HepG2 (cell line): Measurements from ENCODE around the gene NPHP1. TPM values are rescaled to one million over a fixed set of nuclear protein-coding genes. Genes with fewer than 3 reads are reported as not detected.

ENCODE experiments used
- FOXO4 ChIP-seq: sonication (generic); formaldehyde crosslinking; conservative IDR thresholded peaks from 2 replicates; pipeline ENCODE4 v1.8.1; 2023; ENCODE audit warnings: missing genetic modification reagents
- GPBP1L1 ChIP-seq: sonication (generic); formaldehyde crosslinking; IDR thresholded peaks from 2 replicates; pipeline ENCODE4 v1.5.0; 2020; ENCODE audit warnings: mild to moderate bottlenecking, missing genetic modification reagents
- SIN3A ChIP-seq: IDR thresholded peaks from 2 replicates; pipeline ENCODE4 v1.6.1; 2011; ENCODE audit warnings: low read depth, mild to moderate bottlenecking, control low read depth, low read length, borderline replicate concordance
- SMAD3 ChIP-seq: sonication (generic); formaldehyde crosslinking; IDR thresholded peaks from 2 replicates; pipeline ENCODE4 v1.4.0; 2020; ENCODE audit warnings: missing genetic modification reagents
- SMC3 ChIP-seq: IDR thresholded peaks from 2 replicates; pipeline ENCODE4 v1.6.1; 2011; ENCODE audit warnings: low read length, improper control_type of control experiment
- TGIF2 ChIP-seq: IDR thresholded peaks from 2 replicates; pipeline ENCODE4 v1.6.1; 2016; ENCODE audit warnings: control low read depth, missing compliant biosample characterization
- U2AF2 ChIP-seq: fragments of 200-400 bp; formaldehyde crosslinking; IDR thresholded peaks from 2 replicates; pipeline ENCODE4 v1.6.1; 2017; ENCODE audit warnings: low read depth, mild to moderate bottlenecking, low read length
- ZBED4 ChIP-seq: sonication (generic); formaldehyde crosslinking; IDR thresholded peaks from 2 replicates; pipeline ENCODE4 v1.4.0; 2020; ENCODE audit warnings: missing genetic modification reagents, borderline replicate concordance
- ZNF12 ChIP-seq: sonication (generic); formaldehyde crosslinking; IDR thresholded peaks from 2 replicates; pipeline ENCODE4 v1.5.0; 2020; ENCODE audit warnings: missing genetic modification reagents
- ZNF367 ChIP-seq: sonication (generic); formaldehyde crosslinking; IDR thresholded peaks from 2 replicates; pipeline ENCODE4 v1.4.0; 2020; ENCODE audit warnings: missing genetic modification reagents, borderline replicate concordance
- ZNF484 ChIP-seq: sonication (generic); formaldehyde crosslinking; IDR thresholded peaks from 2 replicates; pipeline ENCODE4 v1.5.1; 2020; ENCODE audit warnings: mild to moderate bottlenecking, low read depth, missing genetic modification reagents, borderline replicate concordance
- ZNF549 ChIP-seq: sonication (generic); formaldehyde crosslinking; IDR thresholded peaks from 2 replicates; pipeline ENCODE4 v1.5.0; 2020; ENCODE audit warnings: missing genetic modification reagents
- ZNF850 ChIP-seq: sonication (generic); formaldehyde crosslinking; conservative IDR thresholded peaks from 2 replicates; pipeline ENCODE4 v1.9.0; 2021; ENCODE audit warnings: mild to moderate bottlenecking, missing genetic modification reagents
- polyA plus RNA-seq, 8 experiments: library from polyadenylated mRNA; depleted of rRNA in 3 of 8; stranded (reverse) in 7 of 8; unstranded in 1 of 8; fragments of >200 nt; fragmentation: Illumina TruSeq in 4 of 8; extraction: Trizol in 4 of 8; gene quantifications; 2 replicates each; pipeline versions ENCODE4 v1.2.1 to v1.2.3, GENCODE V29; 2011 to 2016; ENCODE audit warnings: low read depth in 4 of 8, missing spikeins in 1 of 8, mixed read lengths in 1 of 8; ENCODE audit not compliant: insufficient read depth in 1 of 8
- total RNA-seq, 5 experiments: library from RNA; depleted of rRNA; stranded (reverse); fragments of >200 nt; fragmentation: Illumina TruSeq; extraction: Trizol; gene quantifications; 2 replicates each; pipeline ENCODE4 v1.2.3, GENCODE V29; 2016; ENCODE audit warnings: low read depth in 1 of 5
- TF ChIP-seq, protein P1 (sequence below): sonication (generic); formaldehyde crosslinking; IDR thresholded peaks from 2 replicates; pipeline ENCODE4 v1.4.0; 2020; ENCODE audit warnings: missing genetic modification reagents
- TF ChIP-seq, protein P2 (sequence below): sonication (generic); formaldehyde crosslinking; IDR thresholded peaks from 2 replicates; pipeline ENCODE4 v1.4.0; 2020; ENCODE audit warnings: missing genetic modification reagents, mild to moderate bottlenecking, borderline replicate concordance

The NPHP1 gene
- total and polyA plus RNA-seq, 2 of the 13 experiments (the other 11 are each of a cell fraction or from before 2014, with no cell fraction given), result 2.7 to 4.8 TPM

DNA sequence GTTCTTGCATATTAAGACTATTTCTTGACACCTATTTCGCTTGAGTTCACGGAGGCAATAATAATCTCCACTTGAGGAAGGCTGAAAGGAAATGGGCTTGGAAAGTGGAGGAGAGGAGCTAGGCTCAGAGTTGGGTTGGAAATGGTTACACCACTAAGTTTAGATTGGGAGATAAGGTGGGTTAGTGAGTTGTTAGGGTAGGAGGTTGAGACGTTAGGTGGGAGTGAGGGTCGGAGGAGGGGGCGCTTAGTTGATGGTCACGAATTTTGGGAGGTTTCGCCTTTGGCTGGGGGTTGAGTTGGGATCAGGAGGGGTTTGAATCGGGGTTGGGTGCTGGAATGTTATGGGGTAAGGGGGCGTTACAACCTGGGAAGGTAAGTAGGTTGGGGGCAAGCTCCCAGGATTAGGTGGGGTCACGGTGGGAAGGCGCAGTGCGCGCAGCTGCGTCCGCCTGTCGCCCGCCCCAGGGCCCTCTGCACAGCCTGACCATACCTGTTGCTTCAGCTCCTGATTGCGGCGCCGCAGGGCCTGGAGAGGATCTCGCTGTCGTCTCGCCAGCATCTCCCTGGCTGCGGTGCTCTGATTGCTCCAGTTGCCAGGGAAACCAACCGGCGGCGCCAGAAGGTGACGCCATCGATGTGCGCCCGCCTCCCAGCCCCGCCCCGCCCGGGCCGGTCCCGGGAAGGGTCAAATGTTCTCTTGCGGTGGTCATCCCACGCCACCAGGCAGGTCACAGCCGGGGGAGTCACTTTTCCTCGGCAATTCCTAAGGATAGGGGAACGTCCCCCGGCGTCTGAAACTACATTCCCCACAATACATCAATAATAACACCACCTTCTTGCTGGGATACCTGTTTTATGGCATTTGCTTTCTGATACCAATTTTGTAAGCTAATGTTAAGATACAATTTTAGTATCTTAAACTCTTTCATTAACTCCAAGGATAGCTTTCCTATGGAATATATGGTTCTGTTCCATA is at the start of gene NPHP1 (continued):
- TF ChIP-seq ZBED4 (no peak), SMAD3 (peak; percentile 95), ZNF12 (0 out of 2 replicates have a peak, but pooled peaks have one; percentile 27), ZNF850 (CRISPR knock-in tag) (no peak), SIN3A (peak; percentile 93; the same call in 1 of the 2 replicates), GPBP1L1 (CRISPR knock-in tag) (no peak), ZNF367 (no peak), ZNF549 (CRISPR knock-in tag) (no peak), SMC3 (no peak), TGIF2 (CRISPR knock-in tag) (peak; percentile 49; the same call in 1 of the 2 replicates), U2AF2 (no peak), FOXO4 (CRISPR knock-in tag) (no peak), ZNF484 (CRISPR knock-in tag) (no peak)
- TF ChIP-seq, protein P1, sequence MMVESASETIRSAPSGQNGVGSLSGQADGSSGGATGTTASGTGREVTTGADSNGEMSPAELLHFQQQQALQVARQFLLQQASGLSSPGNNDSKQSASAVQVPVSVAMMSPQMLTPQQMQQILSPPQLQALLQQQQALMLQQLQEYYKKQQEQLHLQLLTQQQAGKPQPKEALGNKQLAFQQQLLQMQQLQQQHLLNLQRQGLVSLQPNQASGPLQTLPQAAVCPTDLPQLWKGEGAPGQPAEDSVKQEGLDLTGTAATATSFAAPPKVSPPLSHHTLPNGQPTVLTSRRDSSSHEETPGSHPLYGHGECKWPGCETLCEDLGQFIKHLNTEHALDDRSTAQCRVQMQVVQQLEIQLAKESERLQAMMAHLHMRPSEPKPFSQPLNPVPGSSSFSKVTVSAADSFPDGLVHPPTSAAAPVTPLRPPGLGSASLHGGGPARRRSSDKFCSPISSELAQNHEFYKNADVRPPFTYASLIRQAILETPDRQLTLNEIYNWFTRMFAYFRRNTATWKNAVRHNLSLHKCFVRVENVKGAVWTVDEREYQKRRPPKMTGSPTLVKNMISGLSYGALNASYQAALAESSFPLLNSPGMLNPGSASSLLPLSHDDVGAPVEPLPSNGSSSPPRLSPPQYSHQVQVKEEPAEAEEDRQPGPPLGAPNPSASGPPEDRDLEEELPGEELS (CRISPR knock-in tag), result peak; percentile 40; the same call in 1 of the 2 replicates
- TF ChIP-seq, protein P2, sequence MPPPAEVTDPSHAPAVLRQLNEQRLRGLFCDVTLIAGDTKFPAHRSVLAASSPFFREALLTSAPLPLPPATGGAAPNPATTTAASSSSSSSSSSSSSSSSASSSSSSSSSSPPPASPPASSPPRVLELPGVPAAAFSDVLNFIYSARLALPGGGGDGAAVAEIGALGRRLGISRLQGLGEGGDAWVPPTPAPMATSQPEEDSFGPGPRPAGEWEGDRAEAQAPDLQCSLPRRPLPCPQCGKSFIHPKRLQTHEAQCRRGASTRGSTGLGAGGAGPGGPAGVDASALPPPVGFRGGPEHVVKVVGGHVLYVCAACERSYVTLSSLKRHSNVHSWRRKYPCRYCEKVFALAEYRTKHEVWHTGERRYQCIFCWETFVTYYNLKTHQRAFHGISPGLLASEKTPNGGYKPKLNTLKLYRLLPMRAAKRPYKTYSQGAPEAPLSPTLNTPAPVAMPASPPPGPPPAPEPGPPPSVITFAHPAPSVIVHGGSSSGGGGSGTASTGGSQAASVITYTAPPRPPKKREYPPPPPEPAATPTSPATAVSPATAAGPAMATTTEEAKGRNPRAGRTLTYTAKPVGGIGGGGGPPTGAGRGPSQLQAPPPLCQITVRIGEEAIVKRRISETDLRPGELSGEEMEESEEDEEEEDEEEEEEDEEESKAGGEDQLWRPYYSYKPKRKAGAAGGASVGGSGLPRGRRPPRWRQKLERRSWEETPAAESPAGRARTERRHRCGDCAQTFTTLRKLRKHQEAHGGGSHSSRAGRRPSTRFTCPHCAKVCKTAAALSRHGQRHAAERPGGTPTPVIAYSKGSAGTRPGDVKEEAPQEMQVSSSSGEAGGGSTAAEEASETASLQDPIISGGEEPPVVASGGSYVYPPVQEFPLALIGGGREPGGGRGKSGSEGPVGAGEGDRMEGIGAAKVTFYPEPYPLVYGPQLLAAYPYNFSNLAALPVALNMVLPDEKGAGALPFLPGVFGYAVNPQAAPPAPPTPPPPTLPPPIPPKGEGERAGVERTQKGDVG (CRISPR knock-in tag), result 0 out of 2 replicates have a peak, but pooled peaks have one; percentile 65
